SKM-1 treated with dmso at 0.1 percent for 144 hours (cell line): Measurements from ENCODE around the gene TBX6.
A peak's percentile ranks its signal among the peaks of the same experiment; 100 is the strongest.
"Not testable (repeated sequence)": the region's sequence is repeated elsewhere in the genome, so short reads cannot be mapped to it uniquely, and the experiment has no call there.

ENCODE experiments used
- DNase-seq: peaks from one replicate; lab custom pipeline; 2025; ENCODE audit not compliant: unreplicated experiment; lab: John Stamatoyannopoulos, UW

The TBX6 gene, protein sequence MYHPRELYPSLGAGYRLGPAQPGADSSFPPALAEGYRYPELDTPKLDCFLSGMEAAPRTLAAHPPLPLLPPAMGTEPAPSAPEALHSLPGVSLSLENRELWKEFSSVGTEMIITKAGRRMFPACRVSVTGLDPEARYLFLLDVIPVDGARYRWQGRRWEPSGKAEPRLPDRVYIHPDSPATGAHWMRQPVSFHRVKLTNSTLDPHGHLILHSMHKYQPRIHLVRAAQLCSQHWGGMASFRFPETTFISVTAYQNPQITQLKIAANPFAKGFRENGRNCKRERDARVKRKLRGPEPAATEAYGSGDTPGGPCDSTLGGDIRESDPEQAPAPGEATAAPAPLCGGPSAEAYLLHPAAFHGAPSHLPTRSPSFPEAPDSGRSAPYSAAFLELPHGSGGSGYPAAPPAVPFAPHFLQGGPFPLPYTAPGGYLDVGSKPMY

DNA sequence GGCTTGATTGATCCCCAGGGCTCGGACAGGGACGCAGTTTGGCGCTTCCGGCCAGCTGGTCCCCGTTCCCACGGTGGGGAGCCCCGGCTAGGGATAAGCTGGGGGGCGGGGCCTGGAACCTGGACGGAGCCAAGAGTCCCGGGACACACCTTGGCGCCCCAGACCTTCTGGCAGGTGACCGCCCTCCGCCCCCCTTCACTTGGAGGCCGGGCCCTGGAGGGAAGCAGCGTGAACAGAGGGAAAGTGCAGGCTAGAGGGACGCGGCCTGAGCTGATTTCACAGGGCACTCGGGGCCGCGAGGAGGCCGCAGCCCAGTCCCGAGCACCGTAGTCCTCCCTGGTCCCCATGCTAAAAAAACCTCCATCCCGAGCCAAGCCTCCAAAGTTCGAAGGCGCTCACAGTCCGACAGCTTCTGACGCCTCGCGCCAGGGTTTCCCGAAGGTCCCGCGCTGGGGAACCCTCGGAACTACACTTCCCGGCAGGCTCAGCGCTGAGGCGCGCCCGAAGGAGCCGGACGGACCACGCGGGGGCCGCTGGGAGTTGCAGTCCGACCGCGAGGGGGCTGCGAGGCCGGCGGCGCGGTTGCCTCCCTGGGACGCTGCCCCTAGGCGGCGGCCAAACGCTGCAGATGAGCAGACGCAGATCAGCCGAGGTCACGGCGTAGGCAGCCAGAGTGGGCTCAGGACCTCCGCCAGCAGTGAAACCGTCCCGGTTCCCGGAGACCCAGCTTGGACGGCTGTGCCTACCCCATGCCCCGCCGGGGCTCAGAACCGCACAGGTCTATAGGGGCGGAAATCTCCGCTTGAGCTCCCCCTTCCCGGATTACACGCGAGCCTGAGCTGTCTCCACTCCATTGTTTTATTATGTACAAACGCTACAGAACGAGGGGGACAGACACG, at the start of gene TBX6:
TBX6 (minus strand) TSS at position 451 of the 899 bp plus-strand sequence. CDS start 731 bp downstream, outside the sequence.
- DNase-seq, result peak; percentile 92

DNA sequence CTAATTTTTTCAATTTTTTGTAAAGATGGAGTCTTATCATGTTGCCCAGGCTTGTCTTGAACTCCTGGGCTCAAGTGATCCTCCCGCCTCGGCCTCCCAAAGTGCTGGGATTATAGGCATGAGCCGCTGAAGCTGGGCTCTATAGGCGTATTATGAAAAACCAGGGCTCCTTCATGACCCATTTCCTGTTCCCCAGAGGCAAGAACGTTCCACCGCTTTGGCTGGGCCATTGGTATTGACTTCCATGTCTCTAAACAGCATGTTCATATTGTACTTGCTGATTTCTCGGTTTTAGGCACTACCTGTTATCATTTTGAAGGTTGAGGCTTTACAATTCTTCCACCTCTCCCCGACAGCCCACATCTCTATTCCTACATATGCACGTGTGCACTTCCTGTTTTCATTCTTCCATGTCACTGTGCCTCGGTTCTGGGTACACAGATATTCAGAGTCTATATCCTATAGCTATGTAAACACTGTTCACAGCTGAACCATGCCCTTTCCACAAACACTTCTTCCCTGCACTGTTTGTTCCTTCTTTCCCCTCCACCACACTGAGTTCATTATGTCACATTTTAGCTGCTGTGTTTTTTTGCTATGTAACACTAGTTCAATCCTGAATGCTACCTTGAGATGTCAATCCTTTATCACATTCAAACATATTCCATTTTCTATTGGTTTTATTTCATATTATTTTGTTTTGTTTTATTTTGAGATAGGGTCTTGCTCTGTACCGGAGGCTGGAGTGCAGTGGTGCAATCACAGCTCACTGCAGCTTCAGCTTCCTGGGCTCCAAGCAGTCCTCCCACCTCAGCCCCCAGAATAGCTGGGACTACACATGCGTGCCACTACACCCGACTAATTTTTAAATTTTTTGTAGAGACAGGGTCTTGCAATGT, 48.1 kb upstream of the TBX6 start:
- peak; percentile 8 for DNase-seq

DNA sequence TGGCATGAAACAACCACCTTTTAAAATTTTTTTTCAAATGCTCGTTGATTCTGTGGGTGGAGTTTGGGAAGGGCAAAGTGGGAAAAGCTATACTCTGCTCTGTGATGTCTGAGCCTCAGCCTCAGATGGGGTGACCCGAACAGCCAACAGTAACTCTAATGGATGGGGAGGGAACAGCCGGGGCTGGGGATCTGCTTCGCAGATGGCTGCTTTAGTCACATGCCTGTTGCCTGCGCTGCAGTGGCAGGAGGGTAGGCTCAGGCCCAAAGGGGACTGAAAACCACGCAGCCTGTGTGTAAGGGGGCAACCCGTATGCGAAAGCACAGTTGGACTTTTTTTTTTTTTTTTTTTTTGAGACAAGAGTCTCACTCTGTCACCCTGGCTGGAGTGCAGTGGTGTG, 46.2 kb upstream of the TBX6 start:
- no peak for DNase-seq

DNA sequence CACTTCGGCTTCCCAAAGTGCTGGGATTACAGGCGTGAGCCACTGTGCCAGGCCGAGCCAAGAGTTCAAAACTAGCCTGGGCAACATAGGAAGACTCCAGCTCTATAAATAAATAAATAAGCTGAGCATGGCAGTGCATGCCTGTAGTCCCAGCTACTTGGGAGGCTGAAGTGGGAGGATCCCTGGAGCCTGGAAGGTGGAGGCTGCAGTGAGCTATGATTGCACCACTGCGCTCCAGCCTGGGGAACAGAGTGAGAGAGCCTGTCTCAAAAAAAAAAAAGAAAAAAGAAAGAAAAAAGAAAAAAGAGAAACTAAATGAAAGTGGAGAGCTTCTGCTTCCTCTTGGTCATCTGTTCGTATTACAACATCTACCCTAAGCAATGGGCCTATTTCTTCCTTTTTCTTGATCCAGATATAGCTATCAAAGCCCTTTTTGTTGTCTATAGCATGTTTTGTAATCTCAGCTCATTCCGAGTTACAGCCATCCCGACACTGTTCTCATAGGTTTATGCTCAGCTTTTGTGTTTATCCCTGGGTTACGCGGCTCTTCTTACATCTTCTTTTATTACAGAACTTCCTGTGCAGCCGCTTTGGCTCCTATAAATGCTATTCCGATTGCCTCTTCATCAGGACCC, 45.4 kb upstream of the TBX6 start:
- DNase-seq, result peak; percentile 47

DNA sequence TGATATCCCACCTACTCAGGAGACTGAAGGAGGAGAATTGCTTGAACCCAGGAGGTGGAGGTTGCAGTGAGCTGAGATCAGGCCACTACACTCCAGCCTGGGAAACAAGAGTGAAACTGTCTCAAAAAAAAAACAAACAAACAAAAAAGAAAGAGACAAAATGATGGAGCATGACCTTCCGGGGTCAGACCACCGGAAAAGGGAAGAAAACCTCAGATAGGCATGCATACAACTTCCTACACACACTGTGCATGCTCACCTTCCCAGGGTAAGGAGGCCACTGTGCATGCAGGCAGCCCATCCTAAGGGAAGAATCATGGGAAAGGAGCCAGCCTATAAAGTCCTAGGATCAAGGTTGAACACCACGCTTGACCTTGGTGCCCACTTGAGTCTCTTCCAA, 40.9 kb upstream of the TBX6 start:
- no peak for DNase-seq

DNA sequence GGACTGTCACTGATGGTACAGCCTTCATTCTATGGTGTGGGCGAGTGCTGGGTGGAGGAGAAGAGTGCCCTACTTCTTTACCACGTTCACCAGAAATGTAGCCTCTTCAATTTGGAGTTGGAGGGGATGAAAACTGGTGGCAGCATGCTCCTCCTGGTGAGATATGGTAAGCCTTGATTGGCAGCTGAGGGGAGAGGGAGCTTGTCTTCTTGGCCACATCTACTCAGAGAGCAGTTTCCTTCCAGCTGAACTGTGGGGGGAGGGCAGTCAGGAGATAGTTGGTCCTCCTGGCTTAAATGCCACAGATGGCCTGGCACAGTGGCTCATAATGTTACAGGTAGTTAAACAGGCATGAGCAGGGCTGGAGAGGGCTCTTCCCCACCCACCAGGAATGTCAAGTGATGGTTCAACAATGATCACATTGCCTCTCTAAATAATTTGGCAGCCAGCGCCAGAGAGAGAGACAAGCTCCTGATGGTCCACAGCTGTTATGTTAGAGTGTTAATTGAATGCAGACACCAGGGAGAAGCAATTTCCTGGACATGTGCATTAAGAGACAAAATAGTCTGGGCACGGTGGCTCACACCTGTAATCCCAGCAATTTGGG, 40.2 kb upstream of the TBX6 start:
- DNase-seq, result no peak

DNA sequence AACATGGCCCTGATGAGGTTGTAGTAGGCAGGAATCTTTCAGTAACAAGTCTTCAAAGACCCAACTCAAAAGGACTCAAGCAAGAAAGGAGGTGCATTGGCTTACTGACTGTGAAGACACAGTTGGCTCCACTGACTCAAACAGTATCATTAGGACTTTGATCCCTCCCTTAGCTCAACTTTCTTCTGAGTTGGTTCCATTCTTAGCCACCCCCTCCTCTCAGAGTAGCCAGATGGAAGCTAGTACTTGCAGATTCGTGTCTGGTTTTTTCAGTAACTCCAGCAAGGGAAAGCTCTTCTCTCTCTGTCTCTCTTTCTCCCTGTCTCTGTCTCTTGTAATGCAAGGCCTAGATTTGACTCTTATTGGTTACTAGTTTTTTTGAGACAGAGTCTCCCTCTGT, 36.3 kb upstream of the TBX6 start:
- no peak for DNase-seq

DNA sequence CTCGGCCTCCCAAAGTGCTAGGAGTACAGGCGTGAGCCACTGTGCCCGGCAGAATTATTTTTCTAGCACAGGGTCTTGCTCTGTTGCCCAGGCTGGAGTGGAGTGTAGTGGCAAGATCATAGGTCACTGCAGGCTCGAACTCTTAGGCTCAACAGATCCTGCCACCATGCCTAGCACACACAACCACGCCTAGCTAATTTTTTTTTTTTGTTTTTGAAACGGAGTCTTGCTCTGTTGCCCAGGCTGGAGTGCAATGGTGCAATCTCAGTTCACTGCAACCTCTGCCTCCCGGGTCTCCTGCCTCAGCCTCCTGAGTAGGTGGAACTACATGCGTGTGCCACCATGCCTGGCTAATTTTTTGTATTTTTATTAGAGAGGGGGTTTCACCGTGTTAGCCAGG, 34.0 kb upstream of the TBX6 start:
- DNase-seq, result not testable (repeated sequence)

DNA sequence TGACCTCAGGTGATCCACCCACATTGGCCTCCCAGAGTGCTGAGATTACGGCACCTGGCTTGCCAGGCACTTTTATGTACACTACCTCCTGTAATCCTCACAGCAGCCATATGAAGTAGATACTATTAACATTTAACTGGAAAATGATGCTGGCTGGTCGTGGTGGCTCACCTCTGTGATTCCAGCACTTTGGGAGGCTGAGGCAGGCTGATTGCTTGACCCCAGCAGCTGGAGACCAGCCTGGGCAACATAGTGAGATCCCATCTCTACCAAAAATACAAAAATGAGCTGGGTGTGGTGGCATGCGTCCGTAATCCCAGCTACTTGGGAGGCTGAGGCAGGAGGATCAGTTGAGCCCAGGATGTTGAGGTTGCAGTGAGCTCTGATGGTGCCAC, 33.3 kb upstream of the TBX6 start:
- no peak for DNase-seq

DNA sequence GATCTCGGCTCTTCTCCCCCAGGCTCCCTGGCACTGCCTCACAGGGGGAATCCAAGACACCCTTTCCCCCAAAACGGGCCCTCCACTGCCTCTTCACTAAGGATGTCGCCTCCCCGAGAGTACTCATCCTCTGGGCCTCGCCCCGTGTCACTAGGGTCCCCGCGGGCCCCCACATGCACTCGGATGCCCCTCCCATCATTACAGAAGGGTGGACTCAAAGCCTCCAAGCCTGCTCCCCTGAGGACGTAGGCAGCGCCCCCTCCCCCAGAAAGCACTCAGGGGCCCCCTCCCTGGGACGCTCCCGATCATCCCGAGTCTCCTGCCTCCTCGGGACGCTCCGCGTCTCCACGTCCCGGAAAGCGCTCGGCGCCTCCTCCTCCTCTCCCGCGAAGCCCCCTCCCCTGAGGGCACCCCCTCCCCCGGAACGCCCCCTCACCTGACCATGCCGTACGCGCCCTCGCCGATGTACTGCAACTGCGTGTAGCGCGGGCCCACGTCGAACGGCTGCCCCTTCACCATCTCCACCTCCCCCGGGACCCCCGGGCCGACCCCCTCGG, 31.0 kb upstream of the TBX6 start:
- DNase-seq, result no peak

DNA sequence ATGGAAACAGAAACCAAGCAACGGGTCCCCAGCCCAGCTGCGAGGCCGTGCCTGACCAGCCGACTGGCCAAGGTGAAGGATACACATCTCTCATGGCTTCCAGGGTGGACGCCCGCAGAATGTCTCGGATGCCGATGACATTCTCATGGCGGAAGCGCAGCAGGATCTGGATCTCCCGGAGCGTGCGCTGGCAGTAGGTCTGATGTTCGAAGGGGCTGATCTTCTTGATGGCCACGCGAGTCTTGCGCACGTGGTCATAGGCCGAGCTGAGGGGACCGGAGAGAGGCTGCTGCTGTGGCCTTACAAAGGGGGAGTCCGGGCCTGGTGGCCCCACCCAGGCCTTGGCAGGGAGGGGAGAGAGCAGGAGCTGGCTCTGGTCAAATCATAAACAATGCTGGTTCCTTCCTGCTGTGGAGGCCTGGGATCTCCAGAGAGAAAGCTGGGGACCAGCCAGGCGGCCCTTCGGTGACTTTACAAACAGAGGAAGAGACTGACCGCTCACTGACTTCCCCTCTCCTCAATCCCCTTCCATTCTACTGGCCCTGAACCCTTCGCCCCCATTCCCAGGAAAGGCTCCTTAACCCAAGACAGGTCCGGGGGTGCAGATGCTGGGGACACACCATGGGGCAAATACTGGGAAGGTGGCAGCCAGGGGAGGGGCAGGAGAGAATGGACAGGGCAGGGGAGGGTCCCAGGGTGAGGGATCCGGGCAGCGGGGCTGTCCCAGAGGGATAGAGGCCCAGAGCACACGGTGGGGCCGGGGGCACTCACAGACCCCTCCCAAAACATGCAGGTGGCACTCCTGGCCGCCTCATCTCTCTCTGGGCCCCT, 30.2 kb upstream of the TBX6 start:
- DNase-seq, result no peak

DNA sequence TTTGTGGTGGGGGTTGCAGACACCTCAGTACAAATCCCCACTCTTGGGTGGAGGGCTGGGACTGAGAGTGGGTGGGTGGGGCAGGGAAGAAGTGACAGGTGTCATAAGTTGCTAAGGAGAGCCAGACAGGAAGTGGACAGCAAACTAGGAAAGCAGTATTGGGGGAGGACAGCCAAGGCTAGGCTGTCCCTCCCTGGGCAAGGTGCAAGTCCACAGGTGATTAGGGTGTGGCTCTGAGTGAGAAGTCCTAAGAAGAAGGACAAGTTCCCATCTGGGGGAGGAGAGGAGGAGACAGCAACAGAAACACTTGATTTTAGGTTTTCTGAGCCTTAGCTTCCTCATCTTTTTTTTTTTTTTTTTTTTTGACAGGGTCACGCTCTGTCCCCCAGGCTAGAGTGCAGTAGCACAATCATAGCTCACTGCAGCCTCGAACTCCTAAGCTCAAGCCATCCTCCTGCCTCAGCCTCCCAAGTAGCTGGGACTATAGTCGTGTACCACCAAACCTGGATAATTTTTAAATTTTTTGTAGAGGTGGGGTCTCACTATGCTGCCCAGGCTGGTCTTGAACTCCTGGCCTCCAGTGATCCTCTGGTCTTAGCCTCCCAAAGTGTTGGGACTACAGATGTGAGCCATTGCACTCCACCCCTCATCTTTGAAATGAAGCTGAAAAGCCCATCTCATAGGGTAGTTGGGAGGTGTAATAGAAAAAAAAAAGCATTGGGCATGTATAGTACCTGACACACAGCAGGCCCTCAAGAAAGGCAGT, 28.8 kb upstream of the TBX6 start:
- no peak for DNase-seq

DNA sequence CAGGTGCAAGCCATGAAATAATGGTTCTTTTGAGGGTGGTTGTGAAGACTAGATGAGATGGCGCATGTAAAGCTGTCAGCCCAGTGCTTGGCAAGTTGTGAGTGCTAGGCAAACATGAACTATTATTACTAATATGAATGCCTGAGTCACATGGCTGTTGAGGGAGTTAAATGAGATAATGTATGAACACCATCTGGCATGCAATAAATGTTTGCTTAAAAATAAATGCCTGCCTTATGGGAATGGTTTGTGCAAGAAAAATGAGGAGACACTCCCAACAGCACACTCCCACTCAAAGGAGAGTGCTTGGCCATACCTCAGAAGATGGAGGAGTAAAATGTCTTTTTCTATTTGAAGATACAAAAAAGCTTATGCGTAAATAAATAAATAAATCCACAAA, 27.7 kb upstream of the TBX6 start:
- DNase-seq, result no peak

DNA sequence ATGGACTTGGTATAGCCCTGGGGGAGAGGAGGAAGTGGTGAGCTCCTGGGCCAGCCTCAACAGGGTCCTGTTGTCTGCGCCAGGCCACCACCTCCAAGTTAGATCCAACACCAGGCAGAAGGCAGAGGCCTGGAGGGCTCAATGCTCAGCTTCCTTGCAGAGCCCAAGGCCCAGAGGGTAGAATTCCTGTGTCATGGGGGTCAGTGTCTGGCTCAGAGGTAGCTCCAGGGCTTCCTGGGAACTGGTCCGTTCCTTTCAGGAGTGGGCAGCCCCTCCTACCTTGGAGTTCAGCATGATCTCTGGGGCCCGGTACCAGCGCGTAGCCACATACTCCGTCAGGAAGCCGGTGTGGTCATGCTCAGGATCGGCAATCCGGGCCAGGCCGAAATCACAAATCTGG, 26.0 kb upstream of the TBX6 start:
- DNase-seq, result no peak

DNA sequence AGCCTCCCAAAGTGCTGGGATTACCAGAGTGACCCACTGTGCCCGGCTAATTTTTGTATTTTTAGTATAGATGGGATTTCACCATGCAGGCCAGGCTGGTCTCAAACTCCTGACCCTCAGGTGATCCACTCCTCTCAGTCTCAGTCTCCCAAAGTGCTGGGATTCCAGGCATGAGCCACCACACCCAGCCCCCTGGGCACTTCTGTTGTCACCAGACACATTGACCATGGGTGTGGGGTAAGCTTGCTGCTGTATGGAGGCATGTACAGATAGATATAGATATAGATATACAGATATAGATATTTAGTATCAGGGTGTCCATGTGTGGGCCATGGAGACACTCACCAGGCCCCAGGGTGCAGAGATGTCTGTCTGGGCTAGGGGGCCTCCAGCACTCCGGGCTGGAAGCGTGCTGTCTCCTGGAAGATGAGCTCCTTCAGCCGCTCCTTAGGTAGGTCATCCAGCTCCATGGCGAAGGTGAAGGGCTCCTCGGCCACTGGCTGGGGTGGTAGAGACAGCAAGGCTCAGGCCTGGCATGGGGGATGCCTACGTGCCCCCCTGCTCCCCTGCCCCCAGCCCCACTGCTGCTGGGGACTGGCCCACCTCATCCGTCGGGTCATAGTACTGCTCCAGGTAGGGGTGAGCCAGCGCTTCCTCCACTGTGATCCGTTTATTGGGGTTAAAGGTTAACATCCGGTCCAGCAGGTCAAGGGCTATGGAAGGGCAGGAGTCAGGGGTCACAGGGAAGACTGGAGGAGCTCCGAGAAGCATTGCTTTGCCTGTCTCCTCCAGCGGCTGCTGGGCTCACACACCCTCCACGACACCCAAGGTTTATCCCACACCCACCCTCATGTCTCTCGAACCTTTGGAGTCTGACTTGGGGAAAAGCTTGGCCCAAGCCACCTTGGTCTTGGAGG, 24.8 kb upstream of the TBX6 start:
- no peak for DNase-seq

DNA sequence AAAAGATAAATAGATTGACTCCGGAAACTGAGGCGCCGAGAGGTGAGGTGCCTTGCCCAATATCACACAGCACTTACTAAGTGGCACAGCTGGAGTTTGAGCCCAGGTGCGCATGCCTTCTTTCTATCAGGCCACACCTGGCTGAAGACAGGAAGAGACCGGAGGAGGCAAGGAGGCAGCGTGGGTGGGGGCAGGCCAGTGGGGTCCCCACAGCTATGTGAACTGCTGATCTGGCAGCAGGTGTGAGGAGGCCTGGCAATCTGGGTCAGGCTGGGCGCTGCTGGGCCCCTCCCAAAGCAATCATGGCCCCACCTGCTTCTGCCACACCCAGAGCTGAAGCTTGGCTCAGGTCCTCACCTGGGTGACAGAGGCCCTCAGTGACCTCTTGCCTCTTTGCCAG, 23.5 kb upstream of the TBX6 start:
- DNase-seq, result no peak

DNA sequence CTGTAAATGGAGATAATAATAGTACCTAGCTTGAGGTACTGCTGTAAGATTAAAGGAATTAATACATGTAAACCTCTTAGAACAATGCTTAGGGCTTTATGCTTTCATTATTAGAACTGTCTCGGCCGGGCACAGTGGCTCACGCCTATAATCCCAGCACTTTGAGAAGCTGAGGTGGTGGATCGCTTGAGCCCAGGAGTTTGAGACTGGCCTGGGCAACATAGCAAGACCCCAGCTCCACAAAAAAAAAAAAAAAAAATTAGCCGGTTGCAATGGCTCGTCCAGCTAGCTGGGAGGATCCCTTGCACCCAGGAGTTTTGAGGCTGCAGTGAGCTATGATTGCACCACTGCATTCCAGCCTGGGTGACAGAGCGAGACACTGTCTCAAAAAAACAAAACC, 23.1 kb upstream of the TBX6 start:
- DNase-seq, result not testable (repeated sequence)
